Measurements from ENCODE around the gene SKI. TPM values are rescaled to one million over a fixed set of nuclear protein-coding genes. Genes with fewer than 3 reads are reported as not detected.

The SKI gene
- total and polyA plus RNA-seq, 2 donors (not counting 1 experiment from before 2014, with no cell fraction given), result 14.9 to 74.9 TPM

- H3K4me3 Mint-ChIP-seq, result peak overlapping the region; percentile 86
- H3K27ac ChIP-seq (ENCODE audit: low read length in 2 of 2), result peak overlapping the region; percentile 31 to 93
- H2AFZ ChIP-seq (ENCODE audit: insufficient read depth, low read depth, low read length, poor library complexity, severe bottlenecking), result peak overlapping the region; percentile 18
- peak overlapping the region in 4 of 5 experiments; percentile 3 to 49 (median 36) for H3K4me3 ChIP-seq (ENCODE audit: control extremely low read depth in 1 of 5, extremely low read depth in 1 of 5, insufficient read depth in 1 of 5, low read depth in 2 of 5, low read length in 4 of 5)
- peaks cover 100% of the 10 kb centered on the region for H4K20me1 ChIP-seq (ENCODE audit: control insufficient read depth, insufficient read depth, low read length, poor library complexity, severe bottlenecking)
- TF ChIP-seq CTCF (IDR thresholded peaks at IDR 0.05) (no peak), EZH2 (IDR thresholded peaks at IDR 0.05; ENCODE audit: borderline replicate concordance, insufficient read depth, low read depth, low read length, poor library complexity, severe bottlenecking) (no peak)
- ChIA-PET CTCF (interaction anchor here (0.7 to 2.7 kb wide), 10 partner anchors 14 to 1322 kb away, joined by 3 to 11 read pairs (median 5); partner anchors contain the start of gene FAAP20), POLR2A (interaction anchor here (0.7 to 2.6 kb wide), 8 partner anchors 12 to 80 kb away, joined by 3 to 23 read pairs (median 5); no protein-coding TSS in a partner anchor)
- H3K9me3 ChIP-seq (ENCODE audit: control extremely low read depth in 1 of 3, control insufficient read depth in 2 of 3, insufficient read depth in 1 of 3, low read length in 2 of 3), result no peaks in the 10 kb centered on the region
- DNase-seq (peak; percentile 50), ATAC-seq (ENCODE audit: low read depth) (peak; percentile 40)
- peaks cover 74 to 93% of the 10 kb centered on the region in 2 donors for H3K4me1 ChIP-seq (ENCODE audit: control insufficient read depth in 2 of 2, insufficient read depth in 2 of 2, low read length in 2 of 2)
- intact Hi-C loops (cut with micrococcal nuclease), result loop anchor here (1.0 to 2.0 kb wide), 4 partner anchors 12 to 67 kb away; no protein-coding TSS in a partner anchor
- H3K9me3 Mint-ChIP-seq (ENCODE audit: insufficient read depth), result no peaks in the 10 kb centered on the region
- peaks cover 79% of the 10 kb centered on the region for H3K4me1 Mint-ChIP-seq
- H3K9ac ChIP-seq (ENCODE audit: low read length), result peak overlapping the region; percentile 51
- H3K27ac Mint-ChIP-seq, result peak overlapping the region; percentile 97
- no CpG with 5 or more reads among the region's 4 CpGs for WGBS (ENCODE audit: insufficient coverage)
- H3K79me2 ChIP-seq (ENCODE audit: control insufficient read depth, insufficient read depth, low read length), result peaks cover 100% of the 10 kb centered on the region
- no peaks in the 10 kb centered on the region for H3K27me3 Mint-ChIP-seq
- no peaks in the 10 kb centered on the region for H3K27me3 ChIP-seq (replicated peaks in 1 of 4; ENCODE audit: control extremely low read depth in 1 of 4, control insufficient read depth in 3 of 4, insufficient read depth in 4 of 4, low read length in 3 of 4)
- peak overlapping the region; percentile 89 for H3K4me2 ChIP-seq (replicated peaks; ENCODE audit: low read depth, low read length, poor library complexity, severe bottlenecking)
- H3K36me3 ChIP-seq (replicated peaks in 1 of 2; ENCODE audit: control extremely low read depth in 1 of 2, control insufficient read depth in 1 of 2, extremely low read depth in 1 of 2, insufficient read depth in 2 of 2, low read length in 1 of 2), result peaks cover 0 to 11% of the 10 kb centered on the region in 2 experiments
Observed at GRCh38 chr1:2234762-2235113, 6.6 kb downstream of the SKI start.

GRCh38 chr1:2235300-2235998 lies 7.3 kb downstream of the SKI start:
- Histone ChIP-seq H3K9me3 (ENCODE audit: control extremely low read depth in 1 of 3, control insufficient read depth in 2 of 3, insufficient read depth in 1 of 3, low read length in 2 of 3) (no peaks in the 10 kb centered on the region), H4K20me1 (ENCODE audit: control insufficient read depth, insufficient read depth, low read length, poor library complexity, severe bottlenecking) (peaks cover 100% of the 10 kb centered on the region), H3K9ac (ENCODE audit: low read length) (no peak overlapping the region), H3K79me2 (ENCODE audit: control insufficient read depth, insufficient read depth, low read length) (peaks cover 100% of the 10 kb centered on the region), H2AFZ (ENCODE audit: insufficient read depth, low read depth, low read length, poor library complexity, severe bottlenecking) (no peak overlapping the region), H3K27ac (ENCODE audit: low read length in 2 of 2) (peak overlapping the region; percentile 31 to 93), H3K27me3 (replicated peaks in 1 of 4; ENCODE audit: control extremely low read depth in 1 of 4, control insufficient read depth in 3 of 4, insufficient read depth in 4 of 4, low read length in 3 of 4) (no peaks in the 10 kb centered on the region), H3K4me2 (replicated peaks; ENCODE audit: low read depth, low read length, poor library complexity, severe bottlenecking) (peak overlapping the region; percentile 89), H3K4me3 (ENCODE audit: control extremely low read depth in 1 of 5, extremely low read depth in 1 of 5, insufficient read depth in 1 of 5, low read depth in 2 of 5, low read length in 4 of 5) (peak overlapping the region in 1 of 5 experiments; percentile 12), H3K36me3 (replicated peaks in 1 of 2; ENCODE audit: control extremely low read depth in 1 of 2, control insufficient read depth in 1 of 2, extremely low read depth in 1 of 2, insufficient read depth in 2 of 2, low read length in 1 of 2) (peaks cover 0 to 11% of the 10 kb centered on the region in 2 experiments), H3K4me1 (ENCODE audit: control insufficient read depth in 2 of 2, insufficient read depth in 2 of 2, low read length in 2 of 2) (peaks cover 67 to 93% of the 10 kb centered on the region in 2 donors)
- Mint-ChIP-seq H3K4me1 (peaks cover 80% of the 10 kb centered on the region), H3K4me3 (peak overlapping the region; percentile 71), H3K27me3 (no peaks in the 10 kb centered on the region), H3K9me3 (ENCODE audit: insufficient read depth) (no peaks in the 10 kb centered on the region), H3K27ac (peak overlapping the region; percentile 97)
- ChIA-PET POLR2A (interaction anchor here (0.7 to 2.6 kb wide), 5 partner anchors 11 to 79 kb away, joined by 3 to 23 read pairs (median 5); no protein-coding TSS in a partner anchor), CTCF (interaction anchor here (1.5 to 2.7 kb wide), 4 partner anchors 40 to 146 kb away, joined by 5 to 11 read pairs (median 10); partner anchors contain the start of gene FAAP20)
- no peak for DNase-seq
- intact Hi-C loops (cut with micrococcal nuclease), result loop anchor here (2.0 kb wide), 1 partner anchor 55 kb away; no protein-coding TSS in a partner anchor
- no peak for ATAC-seq (ENCODE audit: low read depth)
- TF ChIP-seq CTCF (IDR thresholded peaks at IDR 0.05), result no peak
- no peak for TF ChIP-seq EZH2 (IDR thresholded peaks at IDR 0.05; ENCODE audit: borderline replicate concordance, insufficient read depth, low read depth, low read length, poor library complexity, severe bottlenecking)
- WGBS (ENCODE audit: insufficient coverage), result 85% methylated on average over 22 of the region's 22 CpGs

All from B cell (primary cell).